Activated CD8-positive, alpha-beta T cell treated with anti-CD3 and anti-CD28 coated beads for 36 hours (primary cell): ENCODE results near the gene KCNQ1OT1. TPM values are rescaled to one million over a fixed set of nuclear protein-coding genes. Genes with fewer than 3 reads are reported as not detected.

ENCODE experiments used
- ATAC-seq: fragments of 200-7000 bp; cut with Tn5 transposase; one replicate; pipeline ENCODE4 v1.10.0; 2021; ENCODE audit warnings: mild to moderate bottlenecking, moderate library complexity
- CTCF ChIA-PET: fragments of 350-600 bp; sonication (Branson Sonifier 250); formaldehyde crosslinking; loops from one replicate; lab custom pipeline; 2021; ENCODE audit warnings: antibody characterized with exemption; lab: Charles Lee
- POLR2A ChIA-PET: fragments of 350-600 bp; sonication (Branson Sonifier 250); formaldehyde crosslinking; loops from one replicate; lab custom pipeline; 2021; ENCODE audit warnings: antibody characterized with exemption; lab: Charles Lee
- DNase-seq: peaks from one replicate; pipeline ENCODE4 v3.0.0-alpha.2; 2020
- H3K27ac Mint-ChIP-seq: one replicate; pipeline ENCODE4 v1.8.0; 2021; ENCODE audit warnings: mild to moderate bottlenecking, mixed read lengths
- H3K27me3 Mint-ChIP-seq: one replicate; pipeline ENCODE4 v1.8.0; 2021; ENCODE audit warnings: mixed read lengths
- H3K36me3 Mint-ChIP-seq: one replicate; pipeline ENCODE4 v1.8.0; 2021; ENCODE audit warnings: low read depth, mixed read lengths
- H3K4me1 Mint-ChIP-seq: one replicate; pipeline ENCODE4 v1.8.0; 2021; ENCODE audit warnings: low read depth, mixed read lengths
- H3K4me3 Mint-ChIP-seq: one replicate; pipeline ENCODE4 v1.8.0; 2021; ENCODE audit warnings: mild to moderate bottlenecking, moderate library complexity, mixed read lengths
- H3K9me3 Mint-ChIP-seq: one replicate; pipeline ENCODE4 v1.8.0; 2021; ENCODE audit warnings: mixed read lengths
- intact Hi-C: fragments of 100-400 bp; cut with micrococcal nuclease; formaldehyde crosslinking; loops from one replicate; pipeline ENCODE4 v1.10.0; 2022
- total RNA-seq, 2 experiments: library from RNA; stranded (reverse); gene quantifications; one replicate each; pipeline ENCODE4 v1.2.3, GENCODE V29; 2021
- TF ChIP-seq, protein P1 (sequence below): fragments of 200-600 bp; IDR thresholded peaks from one replicate; pipeline ENCODE4 v1.8.0; 2022; ENCODE audit warnings: antibody characterized with exemption, mild to moderate bottlenecking

The KCNQ1OT1 gene
- total RNA-seq, 2 experiments from 2014 or later: 0.22 to 0.23 TPM

DNA sequence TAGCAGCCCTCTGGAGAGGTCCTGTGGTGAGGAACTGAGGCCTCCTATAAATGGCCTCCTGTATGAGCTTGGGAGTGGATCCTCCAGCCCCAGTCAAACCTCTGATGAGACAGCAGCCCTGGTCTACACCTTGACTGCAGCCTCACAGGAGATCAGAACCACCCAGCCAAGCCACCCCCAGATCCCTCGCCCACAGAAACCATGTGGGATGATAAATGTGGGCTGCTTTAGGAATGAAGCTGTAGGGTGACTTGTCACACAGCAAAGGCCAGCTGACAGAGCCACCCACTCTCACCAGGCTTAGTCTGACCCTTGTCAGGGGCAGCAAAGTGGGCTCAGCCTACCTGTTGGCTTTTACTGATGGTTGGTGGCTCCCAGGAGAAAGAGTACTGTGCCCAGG, 6.5 kb upstream of the KCNQ1OT1 start:
- intact Hi-C loops: no loop called here
- TF ChIP-seq, protein P1, sequence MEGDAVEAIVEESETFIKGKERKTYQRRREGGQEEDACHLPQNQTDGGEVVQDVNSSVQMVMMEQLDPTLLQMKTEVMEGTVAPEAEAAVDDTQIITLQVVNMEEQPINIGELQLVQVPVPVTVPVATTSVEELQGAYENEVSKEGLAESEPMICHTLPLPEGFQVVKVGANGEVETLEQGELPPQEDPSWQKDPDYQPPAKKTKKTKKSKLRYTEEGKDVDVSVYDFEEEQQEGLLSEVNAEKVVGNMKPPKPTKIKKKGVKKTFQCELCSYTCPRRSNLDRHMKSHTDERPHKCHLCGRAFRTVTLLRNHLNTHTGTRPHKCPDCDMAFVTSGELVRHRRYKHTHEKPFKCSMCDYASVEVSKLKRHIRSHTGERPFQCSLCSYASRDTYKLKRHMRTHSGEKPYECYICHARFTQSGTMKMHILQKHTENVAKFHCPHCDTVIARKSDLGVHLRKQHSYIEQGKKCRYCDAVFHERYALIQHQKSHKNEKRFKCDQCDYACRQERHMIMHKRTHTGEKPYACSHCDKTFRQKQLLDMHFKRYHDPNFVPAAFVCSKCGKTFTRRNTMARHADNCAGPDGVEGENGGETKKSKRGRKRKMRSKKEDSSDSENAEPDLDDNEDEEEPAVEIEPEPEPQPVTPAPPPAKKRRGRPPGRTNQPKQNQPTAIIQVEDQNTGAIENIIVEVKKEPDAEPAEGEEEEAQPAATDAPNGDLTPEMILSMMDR: no peak
- Mint-ChIP-seq H3K4me3 (no peak overlapping the region), H3K27me3 (no peaks in the 10 kb centered on the region), H3K4me1 (no peaks in the 10 kb centered on the region), H3K36me3 (peaks cover 12% of the 10 kb centered on the region), H3K27ac (no peak overlapping the region), H3K9me3 (peaks cover 22% of the 10 kb centered on the region)
- DNase-seq (no peak), ATAC-seq (no peak)
- CTCF ChIA-PET: no interaction called here
- POLR2A ChIA-PET: no interaction called here

DNA sequence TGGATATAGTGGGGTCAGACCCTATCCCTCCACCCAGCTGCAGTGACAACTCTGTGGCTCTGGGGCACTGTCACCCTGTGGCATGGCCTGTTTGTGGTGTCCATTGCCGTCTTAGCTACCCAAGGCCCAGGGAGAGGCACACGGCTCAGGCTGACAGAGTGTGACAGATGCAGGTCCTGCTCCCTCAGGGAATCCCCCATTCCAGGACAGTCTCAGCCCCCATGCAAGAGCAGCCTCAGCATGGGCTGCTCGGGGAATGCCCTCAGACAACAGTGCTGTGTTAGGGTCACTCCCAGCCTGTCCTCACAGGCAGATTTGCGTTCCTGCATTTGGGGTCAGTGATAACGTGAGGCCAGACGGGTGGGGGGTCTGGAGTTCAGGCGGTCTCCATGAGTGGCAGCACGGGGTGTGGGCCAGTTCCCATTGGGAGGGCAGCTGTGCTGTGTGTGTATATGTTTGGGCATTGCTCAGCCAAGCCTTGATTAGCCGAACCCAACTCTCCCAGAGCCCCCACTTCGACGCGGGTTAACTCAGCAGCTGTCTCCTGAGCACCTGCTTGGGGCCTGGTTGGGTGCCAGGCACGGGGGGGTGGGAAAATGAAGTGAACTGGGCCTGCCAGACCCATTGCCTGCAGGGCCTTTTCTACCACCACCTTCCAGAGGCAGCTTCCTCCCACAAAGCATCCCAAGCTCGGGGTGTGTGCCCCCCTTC, 5.3 kb upstream of the KCNQ1OT1 start:
- Mint-ChIP-seq H3K36me3 (peaks cover 9% of the 10 kb centered on the region), H3K4me3 (no peak overlapping the region), H3K9me3 (peaks cover 17% of the 10 kb centered on the region), H3K27me3 (no peaks in the 10 kb centered on the region), H3K4me1 (peaks cover 3% of the 10 kb centered on the region), H3K27ac (no peak overlapping the region)
- intact Hi-C loops: no loop called here
- DNase-seq (no peak), ATAC-seq (no peak)
- POLR2A ChIA-PET: no interaction called here
- TF ChIP-seq, protein P1: no peak
- CTCF ChIA-PET: no interaction called here

DNA sequence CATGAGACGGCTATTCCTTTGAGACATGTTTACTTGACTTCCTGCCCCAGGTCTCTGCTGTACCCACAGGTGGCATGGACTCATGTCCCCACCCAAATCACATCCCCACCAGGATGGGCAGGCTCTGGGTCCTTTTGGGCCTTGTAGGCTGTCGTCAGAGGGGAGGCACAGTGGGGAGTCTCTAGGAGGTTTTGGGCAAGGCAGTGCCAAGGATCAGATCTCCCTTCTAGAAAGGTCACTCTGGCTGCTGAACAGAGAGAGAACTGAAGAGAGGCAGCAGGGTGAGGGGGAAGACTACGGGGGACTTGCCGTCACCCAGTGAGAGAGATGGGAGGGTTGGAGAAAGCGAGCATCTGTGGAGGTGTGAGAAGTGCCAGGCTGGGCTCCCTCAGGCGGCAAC, 4.6 kb upstream of the KCNQ1OT1 start:
- DNase-seq: no peak
- POLR2A ChIA-PET: no interaction called here
- no peak overlapping the region for H3K27ac Mint-ChIP-seq
- H3K4me3 Mint-ChIP-seq: no peak overlapping the region
- ATAC-seq: no peak
- H3K4me1 Mint-ChIP-seq: peaks cover 3% of the 10 kb centered on the region
- peaks cover 10% of the 10 kb centered on the region for H3K9me3 Mint-ChIP-seq
- H3K36me3 Mint-ChIP-seq: peaks cover 4% of the 10 kb centered on the region
- CTCF ChIA-PET: no interaction called here
- TF ChIP-seq, protein P1: no peak
- intact Hi-C loops: no loop called here
- H3K27me3 Mint-ChIP-seq: no peaks in the 10 kb centered on the region

DNA sequence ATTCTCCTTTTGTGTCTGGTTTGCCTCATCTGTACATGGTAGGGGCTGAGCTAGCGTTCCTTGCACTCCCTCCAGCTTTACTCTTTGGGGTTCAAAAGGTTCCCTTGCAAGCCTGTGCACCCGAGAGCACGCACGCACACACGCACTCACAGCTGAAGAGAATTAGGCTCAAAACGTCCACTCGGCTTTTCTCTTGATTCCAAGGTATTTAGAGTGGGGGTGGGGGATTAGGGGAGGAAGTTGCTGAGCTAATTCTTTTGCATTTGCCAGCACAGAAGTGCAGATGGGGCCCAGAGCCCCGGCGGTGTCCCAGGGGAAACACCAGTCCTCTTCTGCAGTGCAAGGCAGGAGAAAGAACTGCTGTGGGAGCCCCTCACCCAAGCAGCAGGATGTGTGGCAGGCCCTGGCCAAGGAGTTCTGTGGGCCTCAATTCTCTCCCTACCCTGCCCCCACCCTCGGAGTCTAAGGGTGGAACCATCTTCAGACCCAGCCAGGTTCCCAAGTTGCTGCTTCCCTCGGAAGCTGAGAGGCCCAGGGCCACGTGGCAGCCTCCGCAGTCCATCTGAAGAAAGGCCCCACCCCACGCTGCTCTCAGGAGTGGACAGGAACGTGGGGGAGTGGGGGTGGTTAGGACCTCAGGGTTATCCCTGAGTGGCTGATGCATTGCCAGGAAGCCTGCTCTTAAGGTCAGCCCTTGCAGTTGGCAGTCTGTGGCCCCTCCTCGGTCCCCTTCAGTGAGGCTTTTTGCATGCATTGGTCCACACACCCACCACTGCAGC, 3.8 kb upstream of the KCNQ1OT1 start:
- peaks cover 10% of the 10 kb centered on the region for H3K9me3 Mint-ChIP-seq
- no peak overlapping the region for H3K27ac Mint-ChIP-seq
- no peaks in the 10 kb centered on the region for H3K27me3 Mint-ChIP-seq
- POLR2A ChIA-PET: no interaction called here
- no peak for DNase-seq
- peaks cover 4% of the 10 kb centered on the region for H3K36me3 Mint-ChIP-seq
- H3K4me3 Mint-ChIP-seq: no peak overlapping the region
- intact Hi-C loops: no loop called here
- no peak for ATAC-seq
- TF ChIP-seq, protein P1: no peak
- peaks cover 6% of the 10 kb centered on the region for H3K4me1 Mint-ChIP-seq
- CTCF ChIA-PET: no interaction called here

DNA sequence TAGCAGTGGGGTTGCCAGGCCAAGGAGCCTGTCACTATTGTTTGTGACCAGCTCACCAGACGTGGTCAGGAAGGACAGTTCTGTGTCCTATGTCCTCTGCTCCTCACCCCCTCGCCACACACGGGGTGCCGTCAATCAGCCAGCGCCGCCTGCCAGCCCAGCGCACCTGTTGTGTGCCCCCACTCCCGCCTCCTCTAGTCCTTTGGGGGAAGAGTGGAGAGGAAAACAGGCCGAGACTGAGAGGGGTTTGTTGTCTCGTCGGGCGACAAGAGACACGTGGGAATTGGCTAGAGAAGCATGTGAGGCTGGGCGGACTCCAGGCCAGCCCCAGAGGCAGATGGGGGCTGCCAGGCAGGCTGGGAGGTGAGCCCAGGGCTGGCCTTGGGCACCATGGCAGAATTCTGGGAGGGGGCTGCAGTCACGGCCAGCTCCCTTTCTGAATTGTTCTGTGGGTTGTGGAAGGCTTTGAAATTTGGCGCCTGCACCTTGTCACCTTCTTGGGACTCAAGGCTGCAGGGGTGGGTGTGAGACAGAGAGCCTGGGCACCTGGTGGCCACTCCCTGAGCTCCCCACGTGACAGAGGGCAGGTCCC, 3.1 kb upstream of the KCNQ1OT1 start:
- TF ChIP-seq, protein P1: no peak
- H3K27me3 Mint-ChIP-seq: no peaks in the 10 kb centered on the region
- intact Hi-C loops: no loop called here
- H3K4me3 Mint-ChIP-seq: no peak overlapping the region
- H3K4me1 Mint-ChIP-seq: peaks cover 12% of the 10 kb centered on the region
- ATAC-seq (no peak), DNase-seq (no peak)
- H3K9me3 Mint-ChIP-seq: peaks cover 10% of the 10 kb centered on the region
- POLR2A ChIA-PET: no interaction called here
- H3K27ac Mint-ChIP-seq: no peak overlapping the region
- peaks cover 8% of the 10 kb centered on the region for H3K36me3 Mint-ChIP-seq
- CTCF ChIA-PET: interaction anchor here (1.2 kb wide), 1 partner anchor 189 kb away, joined by 6 read pairs; no protein-coding TSS in a partner anchor
